Small intestine (tissue), 7 donors: ENCODE measurements around the gene PPP1R15B. TPM values are rescaled to one million over a fixed set of nuclear protein-coding genes. Genes with fewer than 3 reads are reported as not detected.

Source experiments
- DNase-seq, 2 donors: peaks; one replicate each; pipeline versions ENCODE4 v3.0.0 to v3.0.0-alpha.2; 2013
- FAIRE-seq: peaks from 2 replicates; lab custom pipeline; 2012; peaks lifted over from hg19 to GRCh38; lab: Jason Lieb, UNC
- H3K27ac ChIP-seq, 3 donors: one replicate each; pipeline ENCODE4 v1.5.1; 2013; ENCODE audit warnings: low read length in 2 of 3, mild to moderate bottlenecking in 2 of 3, control low read depth in 1 of 3, inconsistent platforms in 1 of 3, low read depth in 1 of 3, moderate library complexity in 1 of 3
- H3K27me3 ChIP-seq, 3 donors: one replicate each; pipeline ENCODE4 v1.6.1; 2013; ENCODE audit warnings: low read length in 3 of 3, inconsistent platforms in 1 of 3; ENCODE audit not compliant: control insufficient read depth in 3 of 3, insufficient read depth in 3 of 3
- H3K36me3 ChIP-seq, 3 donors: one replicate each; pipeline ENCODE4 v1.6.1; 2013; ENCODE audit warnings: low read length in 3 of 3, inconsistent platforms in 1 of 3, low read depth in 1 of 3, mild to moderate bottlenecking in 1 of 3, moderate library complexity in 1 of 3; ENCODE audit not compliant: control insufficient read depth in 3 of 3, insufficient read depth in 2 of 3
- H3K4me1 ChIP-seq, 3 donors: one replicate each; pipeline ENCODE4 v1.6.1; 2013; ENCODE audit warnings: low read length in 2 of 3, inconsistent platforms in 1 of 3, low read depth in 1 of 3, mild to moderate bottlenecking in 1 of 3, moderate library complexity in 1 of 3; ENCODE audit not compliant: control insufficient read depth in 3 of 3, insufficient read depth in 2 of 3
- H3K4me3 ChIP-seq, 3 donors: one replicate each; pipeline ENCODE4 v1.5.1; 2013; ENCODE audit warnings: low read length in 3 of 3, control low read depth in 1 of 3, inconsistent platforms in 1 of 3, low read depth in 1 of 3, mild to moderate bottlenecking in 1 of 3, moderate library complexity in 1 of 3
- H3K9me3 ChIP-seq, 2 donors: one replicate each; pipeline ENCODE4 v1.6.1; 2013; ENCODE audit warnings: low read depth in 1 of 2, low read length in 1 of 2; ENCODE audit not compliant: control insufficient read depth in 2 of 2, insufficient read depth in 1 of 2
- WGBS, 3 donors: extraction: QIAGEN DNeasy Blood & Tissue Kit; methylation state at CpG; one replicate each; pipeline ENCODE4 v1.1.7; 2013; 5-methylcytosine and 5-hydroxymethylcytosine counted together
- polyA plus RNA-seq, 4 donors: library from polyadenylated mRNA; stranded (reverse) in 3 of 4; unstranded in 1 of 4; fragments of 200-250 nt in 3 of 4; fragments of 120-200 nt in 1 of 4; gene quantifications; one replicate each; pipeline versions ENCODE4 v1.2.1 to v1.2.3, GENCODE V29; 2013
- donor health status: healthy with polysubstance abuse.
- donor health status: control.
- donor health status: control.
- donor health status: Bipolar disorder and iron deficiency.
- donor health status: healthy.

Gene PPP1R15B
- polyA plus RNA-seq, 4 donors, result 9.4 to 48.1 (median 17.7) TPM

- FAIRE-seq, result no peak
- no peak for DNase-seq
- H3K27me3 ChIP-seq, result no peaks in the 10 kb centered on the region
- peak overlapping the region in 1 of 3 donors; percentile 23 for H3K27ac ChIP-seq
- no peak overlapping the region for H3K4me3 ChIP-seq
- WGBS, 3 donors, result 89 to 93% (median 92%) methylated on average over 4 of the region's 4 CpGs
- H3K9me3 ChIP-seq, result no peaks in the 10 kb centered on the region
- H3K36me3 ChIP-seq, result peaks cover 0 to 82% (median 13%) of the 10 kb centered on the region in 3 donors
- H3K4me1 ChIP-seq, result peaks cover 10 to 36% (median 14%) of the 10 kb centered on the region in 3 donors
These were observed 42.9 kb upstream of the PPP1R15B start for GRCh38 chr1:204454476-204454875.

- no peak for FAIRE-seq
- 12 to 36% (median 22%) methylated on average over 8 of the region's 8 CpGs for WGBS, 3 donors
- Histone ChIP-seq H3K9me3 (no peaks in the 10 kb centered on the region), H3K36me3 (peaks cover 0 to 84% (median 13%) of the 10 kb centered on the region in 3 donors), H3K27me3 (no peaks in the 10 kb centered on the region), H3K27ac (peak overlapping the region; percentile 92 to 98 (median 95)), H3K4me3 (no peak overlapping the region), H3K4me1 (peaks cover 10 to 46% (median 16%) of the 10 kb centered on the region in 3 donors)
- DNase-seq, result peak; percentile 29 to 79
These were observed 41.6 kb upstream of the PPP1R15B start for GRCh38 chr1:204453141-204453772.

- no peak for FAIRE-seq
- 26 to 61% (median 43%) methylated on average over 8 of the region's 8 CpGs for WGBS, 3 donors
- peaks cover 10 to 57% (median 16%) of the 10 kb centered on the region in 3 donors for H3K4me1 ChIP-seq
- H3K9me3 ChIP-seq, result no peaks in the 10 kb centered on the region
- no peaks in the 10 kb centered on the region for H3K27me3 ChIP-seq
- H3K36me3 ChIP-seq, result peaks cover 2 to 88% (median 10%) of the 10 kb centered on the region in 3 donors
- peak overlapping the region; percentile 95 to 99 (median 98) for H3K27ac ChIP-seq
- DNase-seq, result peak; percentile 33 to 58
- no peak overlapping the region for H3K4me3 ChIP-seq
These were observed 39.9 kb upstream of the PPP1R15B start for GRCh38 chr1:204451352-204452124.

- DNase-seq (peak; percentile 96 to 99), FAIRE-seq (no peak)
- Histone ChIP-seq H3K27ac (peak overlapping the region; percentile 95 to 99 (median 98)), H3K36me3 (peaks cover 2 to 92% (median 12%) of the 10 kb centered on the region in 3 donors), H3K27me3 (no peaks in the 10 kb centered on the region), H3K9me3 (no peaks in the 10 kb centered on the region), H3K4me3 (no peak overlapping the region), H3K4me1 (peaks cover 10 to 59% (median 16%) of the 10 kb centered on the region in 3 donors)
- 25 to 55% (median 27%) methylated on average over 8 of the region's 8 CpGs for WGBS, 3 donors
These were observed 39.0 kb upstream of the PPP1R15B start for GRCh38 chr1:204450461-204451257.

GRCh38 chr1:204449678-204450280 lies 38.2 kb upstream of the PPP1R15B start:
- peaks cover 10 to 59% (median 16%) of the 10 kb centered on the region in 3 donors for H3K4me1 ChIP-seq
- H3K27me3 ChIP-seq, result no peaks in the 10 kb centered on the region
- peak; percentile 26 to 28 for DNase-seq
- no peaks in the 10 kb centered on the region for H3K9me3 ChIP-seq
- H3K27ac ChIP-seq, result peak overlapping the region; percentile 95 to 98 (median 96)
- 46 to 63% (median 62%) methylated on average over 8 of the region's 8 CpGs for WGBS, 3 donors
- FAIRE-seq, result no peak
- peaks cover 2 to 89% (median 10%) of the 10 kb centered on the region in 3 donors for H3K36me3 ChIP-seq
- no peak overlapping the region for H3K4me3 ChIP-seq

- peak overlapping the region; percentile 95 to 98 (median 96) for H3K27ac ChIP-seq
- peaks cover 10 to 59% (median 16%) of the 10 kb centered on the region in 3 donors for H3K4me1 ChIP-seq
- H3K4me3 ChIP-seq, result no peak overlapping the region
- DNase-seq, result peak in 1 of 2 donors; percentile 71
- H3K36me3 ChIP-seq, result peaks cover 2 to 86% (median 10%) of the 10 kb centered on the region in 3 donors
- no peak for FAIRE-seq
- no peaks in the 10 kb centered on the region for H3K27me3 ChIP-seq
- 74 to 78% (median 76%) methylated on average over 6 of the region's 6 CpGs for WGBS, 3 donors
- no peaks in the 10 kb centered on the region for H3K9me3 ChIP-seq
These were observed 37.5 kb upstream of the PPP1R15B start for GRCh38 chr1:204448991-204449677.

GRCh38 chr1:204448344-204448964 lies 36.8 kb upstream of the PPP1R15B start:
- DNase-seq (peak; percentile 79 to 98), FAIRE-seq (no peak)
- Histone ChIP-seq H3K36me3 (peaks cover 2 to 89% (median 13%) of the 10 kb centered on the region in 3 donors), H3K9me3 (no peaks in the 10 kb centered on the region), H3K4me1 (peaks cover 10 to 59% (median 16%) of the 10 kb centered on the region in 3 donors), H3K4me3 (no peak overlapping the region), H3K27ac (peak overlapping the region; percentile 95 to 98 (median 96)), H3K27me3 (no peaks in the 10 kb centered on the region)
- 61 to 78% (median 68%) methylated on average over 7 of the region's 7 CpGs for WGBS, 3 donors
